Tongue (tissue), 3 donors: ENCODE results near the gene SOX1. TPM values are rescaled to one million over a fixed set of nuclear protein-coding genes. Genes with fewer than 3 reads are reported as not detected.

Experiments
- DNase-seq: peaks from one replicate; pipeline ENCODE4 v3.0.0-alpha.2; 2015
- small RNA-seq: library from RNA; depleted of rRNA; stranded (forward); fragments of <200 nt; gene quantifications from one replicate; pipeline ENCODE3, GENCODE V24; 2014; ENCODE audit warnings: low replicate concordance
- total RNA-seq: library from RNA; depleted of rRNA; stranded (reverse); fragments of >200 nt; gene quantifications from one replicate; pipeline ENCODE4 v1.2.3, GENCODE V29; 2014

Gene SOX1
- total RNA-seq, 1 donor from 2014 or later: not detected

GRCh38 chr13:112106478-112107141 is 39.7 kb downstream of the SOX1 start:
- DNase-seq: peak; percentile 32

GRCh38 chr13:112107289-112107688 is 40.3 kb downstream of the SOX1 start:
- DNase-seq: no peak

DNA sequence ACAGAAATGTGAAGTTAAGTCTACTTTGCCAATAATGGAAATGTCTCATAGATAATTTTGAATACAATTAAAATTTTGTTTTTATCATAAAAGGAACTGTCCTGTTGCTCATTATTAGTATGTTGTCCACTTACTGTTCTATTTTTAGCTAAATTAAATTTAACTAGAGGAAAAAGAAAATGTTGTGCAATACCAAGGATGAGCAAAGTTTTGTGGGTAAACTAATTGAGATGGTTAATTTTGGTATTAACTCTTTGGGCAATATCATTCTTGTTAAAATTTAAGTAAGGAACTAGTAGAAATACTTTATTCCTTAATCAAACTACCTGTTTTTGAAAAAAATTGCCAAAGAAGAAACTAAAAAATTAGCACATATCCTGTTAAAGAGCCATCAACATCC is 43.5 kb downstream of the SOX1 start:
- no peak for DNase-seq

GRCh38 chr13:112111239-112111857 is 44.4 kb downstream of the SOX1 start:
- DNase-seq: no peak

GRCh38 chr13:112112534-112113276 is 45.8 kb downstream of the SOX1 start:
- DNase-seq: no peak

DNA sequence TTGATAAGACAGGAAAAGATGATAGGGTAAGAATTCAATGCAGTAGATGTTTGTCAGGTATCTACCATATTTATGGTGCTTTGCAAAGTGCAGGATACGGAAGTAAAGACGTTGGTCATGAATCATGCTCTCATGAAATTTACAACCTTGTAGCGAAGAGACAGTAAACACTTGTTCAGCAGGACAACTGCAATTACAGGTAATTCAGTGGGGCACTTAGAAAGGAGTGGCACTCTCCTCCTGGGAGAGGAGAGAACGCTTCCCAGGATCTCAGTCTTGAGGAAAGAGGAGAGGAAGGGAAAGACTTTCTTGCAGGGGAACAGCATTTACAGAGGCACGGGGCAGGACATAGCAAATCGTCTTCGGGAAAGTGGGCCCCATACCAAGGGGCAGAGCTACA is 46.4 kb downstream of the SOX1 start:
- DNase-seq: no peak

DNA sequence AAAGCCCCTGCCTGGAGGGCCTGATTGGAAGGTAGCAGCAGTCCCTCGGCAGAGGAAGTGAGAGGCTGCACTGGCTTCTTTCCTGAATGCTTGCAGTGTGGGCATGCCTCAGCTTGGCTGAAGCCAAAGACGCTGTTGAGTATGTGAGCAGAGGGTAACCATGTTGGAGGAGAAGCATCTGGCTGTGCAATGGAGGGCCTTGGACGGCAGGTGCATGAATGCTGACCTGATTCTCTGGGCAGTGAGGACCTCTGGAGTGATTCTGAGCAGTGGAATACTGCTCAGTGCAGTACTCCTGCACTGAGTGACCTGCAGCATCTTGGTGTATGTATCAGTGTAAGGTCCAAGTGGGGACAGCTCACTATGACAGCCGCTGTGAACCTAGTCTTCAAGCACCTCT is 46.9 kb downstream of the SOX1 start:
- DNase-seq: no peak

- no peak for DNase-seq
Observed at GRCh38 chr13:112114391-112114790, 47.4 kb downstream of the SOX1 start.

- no peak for DNase-seq
Observed at GRCh38 chr13:112115403-112116091, 48.6 kb downstream of the SOX1 start.

- no peak for DNase-seq
Observed at GRCh38 chr13:112116187-112116950, 49.4 kb downstream of the SOX1 start.

- DNase-seq: no peak
Observed at GRCh38 chr13:112117258-112117954, 50.5 kb downstream of the SOX1 start.

GRCh38 chr13:112117955-112118302 is 51.0 kb downstream of the SOX1 start:
- DNase-seq: no peak

DNA sequence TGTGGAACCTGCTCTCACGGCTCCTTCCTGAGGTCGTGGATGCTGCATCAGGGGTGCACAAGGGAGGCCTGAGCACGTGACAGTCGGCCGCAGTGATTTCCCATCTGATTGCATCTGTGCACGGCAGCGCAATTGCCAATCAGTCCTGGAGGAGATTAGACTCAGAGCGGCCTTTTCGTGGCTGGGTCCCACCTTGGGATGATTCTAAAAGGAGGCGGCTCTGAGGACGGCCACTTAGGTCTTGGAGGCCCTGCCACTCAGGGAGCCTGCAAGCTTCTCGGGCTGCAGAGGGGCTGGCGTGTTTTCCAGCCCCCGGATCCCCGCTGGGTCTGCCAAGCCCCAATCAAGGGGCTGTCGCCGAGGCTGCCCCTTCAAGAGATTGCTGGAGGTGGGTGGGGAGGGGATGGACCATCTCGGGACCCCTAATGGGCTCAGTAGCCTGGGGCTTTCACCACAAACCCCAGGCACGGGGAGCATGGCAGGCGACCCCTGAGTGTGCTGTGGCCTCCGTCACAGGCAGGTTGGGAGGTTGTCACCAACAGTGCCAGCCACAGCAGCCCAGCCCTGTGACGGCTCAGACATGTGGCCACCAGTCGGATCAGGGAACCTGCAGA is 51.6 kb downstream of the SOX1 start:
- DNase-seq: no peak

DNA sequence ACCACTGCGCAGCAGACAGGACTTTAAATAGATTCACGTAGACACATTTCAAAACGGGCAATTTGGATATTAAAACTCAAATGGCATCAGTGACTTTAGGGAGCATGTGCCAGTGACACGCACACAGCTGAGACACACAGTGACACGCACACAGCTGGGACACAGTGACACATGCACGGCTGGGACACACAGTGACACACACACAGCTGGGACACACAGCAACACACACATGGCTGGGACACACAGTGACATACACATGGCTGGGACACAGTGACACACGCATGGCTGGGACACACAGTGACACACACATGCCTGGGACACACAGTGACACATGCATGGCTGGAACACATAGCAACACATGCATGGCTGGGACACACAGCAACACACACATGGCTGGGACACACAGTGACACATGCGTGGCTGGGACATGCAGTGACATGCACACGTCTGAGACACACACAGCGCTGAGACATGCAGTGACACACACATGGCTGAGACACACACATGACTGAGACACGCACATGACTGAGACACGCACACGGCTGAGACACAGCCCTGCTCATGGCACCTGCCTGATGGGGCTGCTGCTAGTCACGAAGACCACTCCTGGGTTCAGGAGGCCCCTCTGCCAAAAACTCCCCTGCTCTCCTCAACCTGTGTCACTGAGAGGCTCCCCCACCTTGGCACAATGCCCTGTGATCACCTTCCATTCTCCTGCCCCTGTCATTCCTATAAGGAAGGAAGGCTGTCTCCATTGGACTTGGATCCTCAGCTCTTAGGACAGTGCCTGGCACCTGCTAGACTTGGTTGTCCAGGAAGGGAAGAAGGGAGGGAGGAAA is 52.5 kb downstream of the SOX1 start:
- DNase-seq: no peak

DNA sequence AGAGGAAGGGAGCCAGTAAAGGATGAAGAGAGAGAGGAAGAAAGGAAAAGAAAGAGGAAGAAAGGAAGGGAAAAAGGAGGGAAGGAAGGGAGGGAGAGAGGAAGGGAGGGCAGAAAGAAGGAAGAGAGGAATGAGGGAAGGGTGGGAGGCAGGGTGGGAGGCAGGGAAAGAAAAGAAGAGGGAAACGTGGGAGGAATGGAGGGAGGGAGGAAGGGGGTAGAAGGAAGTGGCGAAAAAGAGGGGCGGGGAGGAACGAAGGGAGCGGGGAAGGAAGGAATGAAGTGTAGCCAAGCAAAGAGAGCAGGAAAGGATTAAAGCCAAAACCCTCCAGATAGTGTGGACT is 53.1 kb downstream of the SOX1 start:
- no peak for DNase-seq

Small RNAs within 50 kb of the gene (small RNA-seq; reads per million reads assigned to genes)
- gene RF00287: 0.05 reads per million
